ENCODE results near the gene CCDC142.

CCDC142 gene

GRCh38 chr2:74482801-74483674 lies at the start of gene CCDC142, which contains the start of gene TTC31:
TSS of gene CCDC142 (minus strand) at chr2:74482998. CDS start at chr2:74482837, 161 bp downstream.
TSS of gene TTC31 (plus strand) at chr2:74483081. CDS start at chr2:74483096, 15 bp downstream.
- peak; percentile 96 to 97 for DNase-seq (ENCODE audit: low read depth in 2 of 2)
- TF ChIP-seq CTCF (IDR thresholded peaks at IDR 0.05; ENCODE audit: low read depth, low read length) = peak; percentile 89
- peak within 1 kb of the TSS; percentile 65 to 91 for H3K4me3 ChIP-seq (replicated peaks in 1 of 2; ENCODE audit: low read depth in 2 of 2, low read length in 2 of 2)

- DNase-seq (ENCODE audit: low read depth in 2 of 2) = peak; percentile 66 to 71
Observed at GRCh38 chr2:74532222-74532621, 49.4 kb upstream of the CCDC142 start.

GRCh38 chr2:74531666-74532065 lies 48.9 kb upstream of the CCDC142 start:
- DNase-seq (ENCODE audit: low read depth in 2 of 2) = no peak
- TF ChIP-seq CTCF (IDR thresholded peaks at IDR 0.05; ENCODE audit: low read depth, low read length) = no peak

More at GRCh38 chr2:74532222-74532621, 49.4 kb upstream of the CCDC142 start:
- TF ChIP-seq CTCF (IDR thresholded peaks at IDR 0.05; ENCODE audit: low read depth, low read length) = peak; percentile 12
- no peak overlapping the region for H3K4me3 ChIP-seq (replicated peaks in 1 of 2; ENCODE audit: low read depth in 2 of 2, low read length in 2 of 2)

GRCh38 chr2:74530239-74531187 lies 47.7 kb upstream of the CCDC142 start:
- peak; percentile 45 to 70 for DNase-seq (ENCODE audit: low read depth in 2 of 2)
- TF ChIP-seq CTCF (IDR thresholded peaks at IDR 0.05; ENCODE audit: low read depth, low read length) = no peak
- H3K4me3 ChIP-seq (replicated peaks in 1 of 2; ENCODE audit: low read depth in 2 of 2, low read length in 2 of 2) = peak overlapping the region; percentile 98 to 99

More at GRCh38 chr2:74531666-74532065, 48.9 kb upstream of the CCDC142 start:
- H3K4me3 ChIP-seq (replicated peaks in 1 of 2; ENCODE audit: low read depth in 2 of 2, low read length in 2 of 2) = no peak overlapping the region

- peak within 1 kb of the TSS; percentile 98 to 99 for H3K4me3 ChIP-seq (replicated peaks in 1 of 2; ENCODE audit: low read depth in 2 of 2, low read length in 2 of 2)
- TF ChIP-seq CTCF (IDR thresholded peaks at IDR 0.05; ENCODE audit: low read depth, low read length) = no peak
- DNase-seq (ENCODE audit: low read depth in 2 of 2) = peak; percentile 99
Observed at GRCh38 chr2:74529357-74530238, 46.8 kb upstream of the CCDC142 start, which contains the start of the genes AUP1 and HTRA2. TSS of gene AUP1 (minus strand) at chr2:74529706. CDS start at chr2:74529629, 77 bp downstream. TSS of gene HTRA2 (plus strand) at chr2:74529933. CDS start at chr2:74530007, 74 bp downstream.

Data from cardiac fibroblast (primary cell).